ENCODE measurements around the gene FAM228A. TPM values are rescaled to one million over a fixed set of nuclear protein-coding genes. Genes with fewer than 3 reads are reported as not detected.

Gene FAM228A
- total RNA-seq, 2 donors from 2014 or later = 0.55 to 4.8 TPM

DNA sequence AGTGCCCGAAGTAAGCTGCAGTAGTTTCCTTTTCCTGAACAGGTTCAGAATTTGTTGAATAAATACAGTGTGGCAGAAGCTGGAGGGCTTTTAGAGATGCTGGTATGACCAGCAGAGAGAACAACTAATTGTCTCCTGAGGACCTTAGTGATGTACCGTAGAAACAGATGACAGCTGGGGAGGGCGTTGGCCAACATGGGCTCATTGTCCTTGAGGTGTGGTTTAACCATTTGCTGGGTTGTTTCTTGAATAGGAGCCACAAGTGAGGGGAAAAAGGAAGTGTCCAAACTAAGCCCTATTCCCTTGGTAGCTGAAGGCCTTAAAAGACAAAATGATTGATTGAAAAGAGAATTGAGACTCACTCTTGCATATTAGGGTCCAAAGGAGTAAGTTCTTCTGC lies 11.7 kb upstream of the FAM228A start:
- no peaks in the 10 kb centered on the region for H3K36me3 ChIP-seq
- TF ChIP-seq POLR2AphosphoS5 (IDR thresholded peaks at IDR 0.05) = no peak
- TF ChIP-seq, protein P1, sequence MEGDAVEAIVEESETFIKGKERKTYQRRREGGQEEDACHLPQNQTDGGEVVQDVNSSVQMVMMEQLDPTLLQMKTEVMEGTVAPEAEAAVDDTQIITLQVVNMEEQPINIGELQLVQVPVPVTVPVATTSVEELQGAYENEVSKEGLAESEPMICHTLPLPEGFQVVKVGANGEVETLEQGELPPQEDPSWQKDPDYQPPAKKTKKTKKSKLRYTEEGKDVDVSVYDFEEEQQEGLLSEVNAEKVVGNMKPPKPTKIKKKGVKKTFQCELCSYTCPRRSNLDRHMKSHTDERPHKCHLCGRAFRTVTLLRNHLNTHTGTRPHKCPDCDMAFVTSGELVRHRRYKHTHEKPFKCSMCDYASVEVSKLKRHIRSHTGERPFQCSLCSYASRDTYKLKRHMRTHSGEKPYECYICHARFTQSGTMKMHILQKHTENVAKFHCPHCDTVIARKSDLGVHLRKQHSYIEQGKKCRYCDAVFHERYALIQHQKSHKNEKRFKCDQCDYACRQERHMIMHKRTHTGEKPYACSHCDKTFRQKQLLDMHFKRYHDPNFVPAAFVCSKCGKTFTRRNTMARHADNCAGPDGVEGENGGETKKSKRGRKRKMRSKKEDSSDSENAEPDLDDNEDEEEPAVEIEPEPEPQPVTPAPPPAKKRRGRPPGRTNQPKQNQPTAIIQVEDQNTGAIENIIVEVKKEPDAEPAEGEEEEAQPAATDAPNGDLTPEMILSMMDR (IDR thresholded peaks at IDR 0.05) = no peak
- TF ChIP-seq POLR2A (IDR thresholded peaks at IDR 0.05) = no peak
- H3K4me1 ChIP-seq (replicated peaks) = no peaks in the 10 kb centered on the region
- no peak overlapping the region for H3K4me3 ChIP-seq
- intact Hi-C loops (cut with DNase I) = no loop called here
- H3K27me3 ChIP-seq (replicated peaks; ENCODE audit: insufficient read depth) = no peaks in the 10 kb centered on the region
- H3K27ac ChIP-seq = no peak overlapping the region
- no peaks in the 10 kb centered on the region for H3K9me3 ChIP-seq
- DNase-seq (ENCODE audit: low spot score) = no peak
- 53% methylated on average over 3 of the region's 3 CpGs for WGBS

DNA sequence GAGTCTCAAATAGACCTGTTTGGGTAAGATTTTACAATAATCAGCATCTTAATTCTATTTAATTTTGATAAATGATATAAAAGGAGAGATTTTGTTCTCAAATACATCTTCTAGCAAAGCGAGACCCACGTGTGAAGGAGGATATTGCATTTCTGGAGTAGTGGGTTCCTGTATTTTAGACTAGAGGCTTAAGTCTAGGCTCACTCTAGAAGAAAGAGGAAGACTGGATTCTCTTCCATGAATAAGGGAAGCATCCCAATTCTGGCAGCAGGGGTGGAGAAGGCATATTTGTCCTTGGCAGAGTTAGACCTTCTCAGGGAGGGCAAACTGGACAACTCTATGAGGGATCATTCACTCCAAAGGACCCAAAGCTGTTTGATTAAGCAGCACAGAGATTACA lies 11.3 kb upstream of the FAM228A start:
- H3K27ac ChIP-seq = no peak overlapping the region
- H3K27me3 ChIP-seq (replicated peaks; ENCODE audit: insufficient read depth) = no peaks in the 10 kb centered on the region
- H3K36me3 ChIP-seq = no peaks in the 10 kb centered on the region
- H3K4me3 ChIP-seq = no peak overlapping the region
- H3K9me3 ChIP-seq = no peaks in the 10 kb centered on the region
- H3K4me1 ChIP-seq (replicated peaks) = no peaks in the 10 kb centered on the region
- TF ChIP-seq, protein P1 (IDR thresholded peaks at IDR 0.05) = no peak
- intact Hi-C loops (cut with DNase I) = no loop called here
- DNase-seq (ENCODE audit: low spot score) = no peak
- WGBS = 92% methylated on average over 2 of the region's 2 CpGs

DNA sequence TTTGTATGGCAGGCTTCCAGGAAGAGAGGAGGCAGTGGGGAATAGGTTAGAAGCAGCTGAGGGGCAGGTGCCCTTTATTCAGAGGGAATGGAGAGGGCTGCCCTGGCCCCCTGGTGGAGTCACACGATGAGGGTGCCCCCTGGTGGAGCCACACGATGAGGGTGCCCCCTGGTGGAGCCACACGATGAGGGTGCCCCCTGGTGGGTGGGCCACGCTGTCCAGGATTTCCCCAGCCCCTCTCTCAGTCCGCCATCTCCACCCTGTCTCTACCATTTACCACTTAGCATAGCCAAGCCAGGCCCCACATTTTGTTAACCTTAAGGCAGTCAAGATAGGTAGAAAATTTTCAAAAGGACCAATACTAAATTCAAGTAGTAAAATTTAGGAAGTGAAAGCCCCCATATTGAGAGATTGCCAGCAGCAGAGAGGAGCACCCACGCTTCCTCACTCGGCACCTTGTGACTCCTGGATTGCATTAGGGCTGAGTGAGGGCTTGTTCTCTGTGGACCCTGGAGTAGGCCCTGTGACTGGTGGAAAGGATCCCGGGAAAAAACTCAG lies 10.4 kb upstream of the FAM228A start:
- H3K9me3 ChIP-seq = no peaks in the 10 kb centered on the region
- DNase-seq (ENCODE audit: low spot score) = no peak
- no peaks in the 10 kb centered on the region for H3K27me3 ChIP-seq (replicated peaks; ENCODE audit: insufficient read depth)
- 54% methylated on average over 8 of the region's 8 CpGs for WGBS
- no peak overlapping the region for H3K27ac ChIP-seq
- intact Hi-C loops (cut with DNase I) = no loop called here
- TF ChIP-seq, protein P1 (IDR thresholded peaks at IDR 0.05) = peak in 3 of 4 experiments; percentile 10 to 56 (median 31)
- no peak for TF ChIP-seq POLR2AphosphoS5 (IDR thresholded peaks at IDR 0.05)
- H3K4me1 ChIP-seq (replicated peaks) = no peaks in the 10 kb centered on the region
- no peaks in the 10 kb centered on the region for H3K36me3 ChIP-seq
- no peak overlapping the region for H3K4me3 ChIP-seq

DNA sequence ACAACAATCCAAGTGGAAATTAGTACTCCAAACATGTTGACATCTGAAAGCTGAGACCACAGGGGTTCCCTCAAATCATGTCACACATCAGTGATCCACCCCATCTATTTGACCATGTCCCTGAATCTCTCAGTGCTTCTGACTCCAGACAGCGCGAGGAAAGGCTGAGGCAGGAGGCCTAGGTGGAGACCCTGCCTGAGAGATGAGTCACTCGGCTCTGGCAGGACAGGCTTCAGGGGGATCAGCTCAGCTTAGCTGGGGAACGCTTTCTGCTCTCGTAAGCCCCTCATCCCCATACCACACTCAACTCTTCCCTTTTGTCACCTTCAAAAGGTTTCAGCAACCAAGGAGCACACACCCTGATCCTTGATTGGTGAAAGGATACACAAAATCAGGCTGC lies 5.8 kb upstream of the FAM228A start:
- WGBS = 93% methylated on average over 5 of the region's 5 CpGs
- Histone ChIP-seq H3K9me3 (no peaks in the 10 kb centered on the region), H3K36me3 (no peaks in the 10 kb centered on the region), H3K4me3 (no peak overlapping the region), H3K27me3 (replicated peaks; ENCODE audit: insufficient read depth) (no peaks in the 10 kb centered on the region), H3K27ac (no peak overlapping the region), H3K4me1 (replicated peaks) (no peaks in the 10 kb centered on the region)
- intact Hi-C loops (cut with DNase I) = no loop called here
- TF ChIP-seq POLR2A (IDR thresholded peaks at IDR 0.05) (no peak), POLR2AphosphoS5 (IDR thresholded peaks at IDR 0.05) (no peak)
- TF ChIP-seq, protein P1 (IDR thresholded peaks at IDR 0.05) = no peak
- DNase-seq (ENCODE audit: low spot score) = no peak

DNA sequence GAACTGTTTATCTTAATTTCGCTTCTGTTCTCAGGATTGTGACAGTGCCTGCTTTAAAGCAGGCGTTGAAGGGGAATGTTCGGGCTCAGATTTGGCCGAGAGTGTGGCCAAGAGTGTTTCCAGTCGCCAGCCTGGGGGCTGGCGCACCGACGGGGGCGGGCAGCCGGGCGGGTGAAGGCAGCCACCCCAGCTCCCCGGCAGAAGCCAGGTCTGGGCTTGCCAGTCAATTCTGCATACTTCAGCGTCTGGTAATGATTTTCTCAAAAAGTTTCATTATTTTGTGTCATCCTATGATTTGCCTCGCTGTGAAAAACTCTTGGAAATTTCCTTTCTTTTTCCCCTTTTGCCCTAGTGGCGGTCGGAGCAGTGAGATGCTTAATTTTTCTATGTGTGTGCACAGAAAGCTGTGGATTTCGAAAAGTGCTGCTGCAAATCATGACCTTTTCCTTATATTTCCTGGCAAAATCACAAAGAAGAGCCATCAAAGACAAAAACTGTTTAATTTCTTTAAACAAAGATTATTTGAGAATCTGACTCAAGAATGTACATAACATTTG lies 856 bp downstream of the FAM228A start:
- no peak for TF ChIP-seq POLR2AphosphoS5 (IDR thresholded peaks at IDR 0.05)
- TF ChIP-seq, protein P1 (IDR thresholded peaks at IDR 0.05) = no peak
- TF ChIP-seq POLR2A (IDR thresholded peaks at IDR 0.05) = no peak
- intact Hi-C loops (cut with DNase I) = no loop called here
- Histone ChIP-seq H3K27me3 (replicated peaks; ENCODE audit: insufficient read depth) (no peaks in the 10 kb centered on the region), H3K4me1 (replicated peaks) (no peaks in the 10 kb centered on the region), H3K9me3 (no peaks in the 10 kb centered on the region), H3K4me3 (peak overlapping the region in 1 of 2 donors; percentile 13), H3K27ac (no peak overlapping the region), H3K36me3 (no peaks in the 10 kb centered on the region)
- DNase-seq (ENCODE audit: low spot score) = no peak
- WGBS = 47% methylated on average over 17 of the region's 17 CpGs

Measured in prostate gland (tissue), 2 donors.